Pancreas (tissue), 10 donors: ENCODE results near the gene ABCC8. TPM values are rescaled to one million over a fixed set of nuclear protein-coding genes. Genes with fewer than 3 reads are reported as not detected.

Experiments
- ATAC-seq, 4 donors: fragments of 200-7000 bp; cut with Tn5 transposase; one replicate each; pipeline versions ENCODE4 v1.8.0 to v1.9.1; 2020; ENCODE audit warnings: mild to moderate bottlenecking in 4 of 4, moderate library complexity in 4 of 4
- DNase-seq, 6 donors: peaks; one replicate each; pipeline ENCODE4 v3.0.0-alpha.2; 2020
- FAIRE-seq: peaks from 2 replicates; lab custom pipeline; 2012; peaks lifted over from hg19 to GRCh38; lab: Jason Lieb, UNC
- H3K27ac ChIP-seq, 4 donors: fragments of 200-600 bp; sonication (generic); 1 replicate in 3 of 4; 2 replicates in 1 of 4; pipeline versions ENCODE4 v1.5.0 to v1.8.0; 2020
- H3K27me3 ChIP-seq, 4 donors: fragments of 200-600 bp; one replicate each; pipeline ENCODE4 v1.8.0; 2021
- H3K36me3 ChIP-seq, 3 donors: fragments of 200-600 bp; sonication (generic) in 1 of 3; one replicate each; pipeline versions ENCODE4 v1.5.0 to v1.8.0; 2020 to 2021
- H3K4me1 ChIP-seq, 3 donors: fragments of 200-600 bp; one replicate each; pipeline ENCODE4 v1.8.0; 2021
- H3K4me3 ChIP-seq, 4 donors: fragments of 200-600 bp; sonication (generic) in 2 of 4; one replicate each; pipeline versions ENCODE4 v1.5.0 to v1.8.0; 2020 to 2021
- H3K9me3 ChIP-seq, 4 donors: fragments of 200-600 bp; one replicate each; pipeline ENCODE4 v1.8.0; 2021
- CTCF ChIP-seq, 4 donors: fragments of 200-600 bp; sonication (generic) in 3 of 4; IDR thresholded peaks; one replicate each; pipeline versions ENCODE4 v1.5.0 to v1.8.0; 2021; ENCODE audit warnings: antibody characterized with exemption in 4 of 4
- WGBS, 2 donors: extraction: QIAGEN DNeasy Blood & Tissue Kit; methylation state at CpG; one replicate each; pipeline ENCODE4 v1.1.7; 2013; 5-methylcytosine and 5-hydroxymethylcytosine counted together
- intact Hi-C, 3 donors: fragments of 100-400 bp; cut with DNase I; formaldehyde crosslinking; loops; one replicate each; pipeline versions ENCODE4 v1.11.1 to v1.14.2; 2022
- polyA plus RNA-seq, 2 donors: library from polyadenylated mRNA; stranded (reverse); fragments of 200-250 nt; gene quantifications; one replicate each; pipeline ENCODE4 v1.2.3, GENCODE V29; 2013
- total RNA-seq, 6 donors: library from RNA; stranded (reverse); fragmentation: NEBNext Ultra II Directional in 4 of 6; extraction: Animal tissue kit (Norgen Biotek cat#: 25700) in 4 of 6; gene quantifications; one replicate each; pipeline versions ENCODE4 v1.2.1 to v1.2.4, GENCODE V29; 2021 to 2023
- donor health status: healthy with polysubstance abuse.
- donor health status: DM: no; HTN: no; CAD: no; lungs with moderate emphysema.
- donor health status: DM: no; HTN: no; CAD: no.
- donor health status: control.
- donor health status: control.
- donor health status: Bipolar disorder and iron deficiency.
- donor health status: DM: yes; HTN: yes; CAD: no.
- donor health status: DM: no; HTN: no; CAD: no.
- donor health status: DM: no; HTN: no; CAD: no.
- donor health status: DM: yes; HTN: yes; CAD: no.

The ABCC8 gene
- total and polyA plus RNA-seq, 8 donors: 14.9 to 917 (median 53.2) TPM

DNA sequence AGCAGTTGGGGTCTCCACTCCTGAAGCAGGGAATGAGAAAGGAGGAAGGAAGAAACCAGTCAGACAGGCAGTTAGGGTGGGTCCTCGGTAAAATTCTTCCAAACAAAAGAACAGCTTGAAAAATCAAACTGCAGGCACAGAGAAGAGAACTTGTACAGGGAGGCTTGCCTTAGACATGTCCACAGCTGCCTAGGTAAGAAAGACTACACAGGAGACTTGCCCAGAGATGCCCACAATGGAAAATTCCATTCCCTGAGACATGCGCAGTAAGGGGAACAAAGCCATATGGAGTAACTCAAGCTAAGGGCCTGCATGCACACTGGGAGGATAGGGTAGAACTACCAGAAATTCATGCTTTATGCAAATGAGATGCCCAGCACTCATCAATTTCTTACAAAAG is 98.0 kb downstream of the ABCC8 start:
- DNase-seq: no peak
- H3K27me3 ChIP-seq: no peaks in the 10 kb centered on the region
- WGBS, 2 donors: 70 to 71% methylated on average over 2 of the region's 2 CpGs
- no peaks in the 10 kb centered on the region for H3K4me1 ChIP-seq
- no peak for ATAC-seq
- no peaks in the 10 kb centered on the region for H3K9me3 ChIP-seq
- intact Hi-C loops: loop anchor here in 1 of 3 donors (10.0 kb wide), 1 partner anchor 126 kb away; no protein-coding TSS in a partner anchor
- no peak for FAIRE-seq
- peaks cover 0 to 2% (median 0%) of the 10 kb centered on the region in 3 donors for H3K36me3 ChIP-seq
- no peak overlapping the region for H3K27ac ChIP-seq
- no peak overlapping the region for H3K4me3 ChIP-seq
- TF ChIP-seq CTCF (IDR thresholded peaks at IDR 0.05): no peak

DNA sequence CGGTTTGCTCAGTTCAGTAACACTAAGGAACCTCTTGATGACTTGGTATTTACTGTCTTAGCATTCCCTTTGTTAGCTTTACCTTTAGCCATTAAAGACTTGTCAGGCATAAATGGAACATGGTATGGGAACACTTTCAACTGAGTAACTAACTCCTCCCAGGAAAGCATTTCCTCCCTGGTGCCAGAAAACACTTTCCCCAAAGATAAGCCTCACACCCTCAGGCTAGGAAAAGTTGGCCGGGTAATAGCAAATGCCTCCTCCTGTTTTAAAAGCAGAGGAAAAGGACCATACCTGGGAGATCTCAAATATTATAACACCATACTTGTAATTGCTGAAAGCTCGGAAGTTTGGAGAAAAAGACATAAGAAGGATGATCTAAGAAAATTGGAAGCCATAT is 100.2 kb downstream of the ABCC8 start:
- intact Hi-C loops: loop anchor here in 1 of 3 donors (10.0 kb wide), 1 partner anchor 128 kb away; no protein-coding TSS in a partner anchor
- no peaks in the 10 kb centered on the region for H3K9me3 ChIP-seq
- H3K27ac ChIP-seq: no peak overlapping the region
- H3K4me3 ChIP-seq: no peak overlapping the region
- H3K27me3 ChIP-seq: no peaks in the 10 kb centered on the region
- TF ChIP-seq CTCF (IDR thresholded peaks at IDR 0.05): no peak
- H3K36me3 ChIP-seq: peaks cover 0 to 13% (median 0%) of the 10 kb centered on the region in 3 donors
- H3K4me1 ChIP-seq: no peaks in the 10 kb centered on the region
- FAIRE-seq: no peak
- ATAC-seq: no peak
- no peak for DNase-seq
- 93 to 94% methylated on average over 3 of the region's 3 CpGs for WGBS, 2 donors

- no peak for ATAC-seq
These were observed 101.1 kb downstream of the ABCC8 start for GRCh38 chr11:17375547-17375946.

DNA sequence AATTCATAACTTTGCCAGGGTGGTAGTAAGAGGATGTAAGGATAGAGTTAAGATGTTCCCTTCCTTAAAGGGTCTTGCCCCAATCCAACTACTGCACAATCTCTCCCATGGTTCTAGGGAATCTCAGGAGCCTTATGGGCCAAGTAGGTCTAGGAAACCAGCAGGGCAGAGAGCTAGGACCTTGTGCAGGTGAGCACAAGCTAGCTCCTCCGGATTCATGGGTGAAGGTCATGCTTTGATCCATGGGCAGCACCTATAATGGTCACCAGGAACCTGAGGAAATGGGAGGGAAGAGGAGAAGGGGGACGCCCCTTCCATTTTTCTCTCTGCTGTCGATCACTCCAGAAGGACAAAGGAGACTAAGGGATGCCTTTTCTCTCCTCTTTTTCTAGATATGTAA is 105.0 kb downstream of the ABCC8 start:
- H3K9me3 ChIP-seq: peaks cover 0 to 3% (median 0%) of the 10 kb centered on the region in 4 donors
- no peaks in the 10 kb centered on the region for H3K4me1 ChIP-seq
- intact Hi-C loops: loop anchor here in 1 of 3 donors (10.0 kb wide), 1 partner anchor 133 kb away; no protein-coding TSS in a partner anchor
- no peak overlapping the region for H3K4me3 ChIP-seq
- H3K27ac ChIP-seq: no peak overlapping the region
- FAIRE-seq: no peak
- no peak for TF ChIP-seq CTCF (IDR thresholded peaks at IDR 0.05)
- 57 to 58% methylated on average over 3 of the region's 3 CpGs for WGBS, 2 donors
- H3K36me3 ChIP-seq: peaks cover 0 to 27% (median 0%) of the 10 kb centered on the region in 3 donors
- ATAC-seq: no peak
- no peaks in the 10 kb centered on the region for H3K27me3 ChIP-seq
- no peak for DNase-seq

More at GRCh38 chr11:17375547-17375946, 101.1 kb downstream of the ABCC8 start:
- intact Hi-C loops: loop anchor here in 1 of 3 donors (10.0 kb wide), 1 partner anchor 129 kb away; no protein-coding TSS in a partner anchor
- no peaks in the 10 kb centered on the region for H3K9me3 ChIP-seq
- no peaks in the 10 kb centered on the region for H3K27me3 ChIP-seq
- no peak for FAIRE-seq
- H3K4me1 ChIP-seq: no peaks in the 10 kb centered on the region
- no peak overlapping the region for H3K27ac ChIP-seq
- WGBS, 2 donors: 89 to 95% methylated on average over 5 of the region's 5 CpGs
- no peak for DNase-seq
- no peak for TF ChIP-seq CTCF (IDR thresholded peaks at IDR 0.05)
- H3K4me3 ChIP-seq: no peak overlapping the region
- peaks cover 0 to 13% (median 0%) of the 10 kb centered on the region in 3 donors for H3K36me3 ChIP-seq

- H3K27me3 ChIP-seq: no peaks in the 10 kb centered on the region
- TF ChIP-seq CTCF (IDR thresholded peaks at IDR 0.05): no peak
- H3K36me3 ChIP-seq: peaks cover 0 to 27% (median 0%) of the 10 kb centered on the region in 3 donors
- DNase-seq (no peak), ATAC-seq (no peak), FAIRE-seq (no peak)
- H3K27ac ChIP-seq: no peak overlapping the region
- peaks cover 0 to 3% (median 0%) of the 10 kb centered on the region in 4 donors for H3K9me3 ChIP-seq
- intact Hi-C loops: loop anchor here in 1 of 3 donors (10.0 kb wide), 1 partner anchor 135 kb away; no protein-coding TSS in a partner anchor
- 93 to 95% methylated on average over 2 of the region's 2 CpGs for WGBS, 2 donors
- no peak overlapping the region for H3K4me3 ChIP-seq
- no peaks in the 10 kb centered on the region for H3K4me1 ChIP-seq
These were observed 106.9 kb downstream of the ABCC8 start for GRCh38 chr11:17369684-17370243.
